ENCODE results near the gene CAMK2B. TPM values are rescaled to one million over a fixed set of nuclear protein-coding genes. Genes with fewer than 3 reads are reported as not detected.

The CAMK2B gene
- total RNA-seq, 1 donor from 2014 or later = 0.23 TPM

- peaks cover 7% of the 10 kb centered on the region for H3K27me3 Mint-ChIP-seq (ENCODE audit: unreplicated experiment)
- DNase-seq (ENCODE audit: low spot score) = no peak
- H3K9me3 Mint-ChIP-seq (ENCODE audit: unreplicated experiment) = no peaks in the 10 kb centered on the region
- H3K36me3 Mint-ChIP-seq (ENCODE audit: low read depth, unreplicated experiment) = no peaks in the 10 kb centered on the region
- H3K4me3 Mint-ChIP-seq (ENCODE audit: unreplicated experiment) = no peak overlapping the region
- H3K4me1 Mint-ChIP-seq (ENCODE audit: unreplicated experiment) = no peaks in the 10 kb centered on the region
- TF ChIP-seq, protein P1, sequence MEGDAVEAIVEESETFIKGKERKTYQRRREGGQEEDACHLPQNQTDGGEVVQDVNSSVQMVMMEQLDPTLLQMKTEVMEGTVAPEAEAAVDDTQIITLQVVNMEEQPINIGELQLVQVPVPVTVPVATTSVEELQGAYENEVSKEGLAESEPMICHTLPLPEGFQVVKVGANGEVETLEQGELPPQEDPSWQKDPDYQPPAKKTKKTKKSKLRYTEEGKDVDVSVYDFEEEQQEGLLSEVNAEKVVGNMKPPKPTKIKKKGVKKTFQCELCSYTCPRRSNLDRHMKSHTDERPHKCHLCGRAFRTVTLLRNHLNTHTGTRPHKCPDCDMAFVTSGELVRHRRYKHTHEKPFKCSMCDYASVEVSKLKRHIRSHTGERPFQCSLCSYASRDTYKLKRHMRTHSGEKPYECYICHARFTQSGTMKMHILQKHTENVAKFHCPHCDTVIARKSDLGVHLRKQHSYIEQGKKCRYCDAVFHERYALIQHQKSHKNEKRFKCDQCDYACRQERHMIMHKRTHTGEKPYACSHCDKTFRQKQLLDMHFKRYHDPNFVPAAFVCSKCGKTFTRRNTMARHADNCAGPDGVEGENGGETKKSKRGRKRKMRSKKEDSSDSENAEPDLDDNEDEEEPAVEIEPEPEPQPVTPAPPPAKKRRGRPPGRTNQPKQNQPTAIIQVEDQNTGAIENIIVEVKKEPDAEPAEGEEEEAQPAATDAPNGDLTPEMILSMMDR (IDR thresholded peaks at IDR 0.05; ENCODE audit: unreplicated experiment) = no peak
- no peak overlapping the region for H3K27ac Mint-ChIP-seq (ENCODE audit: unreplicated experiment)
These were observed 101.9 kb downstream of the CAMK2B start for GRCh38 chr7:44223362-44224079.

DNA sequence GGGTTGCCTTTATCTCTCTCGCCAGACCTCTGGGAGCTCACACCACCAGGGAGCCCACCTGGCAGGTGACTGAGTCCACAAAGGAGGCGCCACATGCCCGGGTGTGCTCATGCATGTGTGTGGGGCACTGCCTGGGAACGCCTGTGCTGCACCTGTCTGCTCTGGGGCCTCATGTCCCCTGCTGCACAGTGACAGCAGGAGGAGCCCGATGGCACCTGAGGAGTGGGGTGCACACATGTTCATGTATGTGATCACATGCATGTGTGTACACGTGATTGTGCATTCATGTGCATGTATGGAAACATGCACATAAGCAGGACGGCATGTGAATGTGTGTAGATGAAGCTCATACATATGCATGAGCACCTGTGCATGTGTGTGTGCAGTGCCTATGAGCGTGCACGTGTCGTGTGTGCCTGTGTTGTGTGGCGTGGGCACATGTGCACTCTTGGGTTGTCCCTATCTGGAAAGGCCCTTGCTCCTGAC is 102.6 kb downstream of the CAMK2B start:
- DNase-seq (ENCODE audit: low spot score) = no peak

DNA sequence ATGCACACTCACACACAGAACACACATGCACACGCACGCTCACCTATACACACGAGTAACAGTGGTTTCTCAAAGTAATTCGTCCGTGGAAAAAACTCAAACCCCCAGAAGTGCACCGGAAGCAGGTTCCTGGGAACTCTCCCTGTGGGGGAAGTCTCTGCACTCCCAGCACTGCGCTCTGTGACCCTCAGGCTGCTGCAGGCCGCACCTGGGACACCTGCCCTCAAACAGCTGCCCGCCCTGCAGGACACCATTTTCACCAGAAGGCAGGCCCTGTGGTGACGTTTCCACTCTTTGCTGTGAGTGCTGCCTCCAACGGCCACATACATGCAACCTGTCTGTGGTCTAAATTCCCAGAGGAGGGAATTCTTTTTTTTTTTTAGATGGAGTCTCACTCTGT is 103.3 kb downstream of the CAMK2B start:
- TF ChIP-seq, protein P1 (IDR thresholded peaks at IDR 0.05; ENCODE audit: unreplicated experiment) = no peak
- no peak for DNase-seq (ENCODE audit: low spot score)
- no peak overlapping the region for H3K27ac Mint-ChIP-seq (ENCODE audit: unreplicated experiment)
- no peak overlapping the region for H3K4me3 Mint-ChIP-seq (ENCODE audit: unreplicated experiment)
- H3K4me1 Mint-ChIP-seq (ENCODE audit: unreplicated experiment) = peaks cover 7% of the 10 kb centered on the region
- no peaks in the 10 kb centered on the region for H3K36me3 Mint-ChIP-seq (ENCODE audit: low read depth, unreplicated experiment)
- no peaks in the 10 kb centered on the region for H3K9me3 Mint-ChIP-seq (ENCODE audit: unreplicated experiment)
- peaks cover 7% of the 10 kb centered on the region for H3K27me3 Mint-ChIP-seq (ENCODE audit: unreplicated experiment)

More for the DNA sequence above, 102.6 kb downstream of the CAMK2B start:
- TF ChIP-seq, protein P1 (IDR thresholded peaks at IDR 0.05; ENCODE audit: unreplicated experiment) = no peak
- Mint-ChIP-seq H3K4me1 (ENCODE audit: unreplicated experiment) (peaks cover 7% of the 10 kb centered on the region), H3K27ac (ENCODE audit: unreplicated experiment) (no peak overlapping the region), H3K27me3 (ENCODE audit: unreplicated experiment) (peaks cover 7% of the 10 kb centered on the region), H3K4me3 (ENCODE audit: unreplicated experiment) (no peak overlapping the region), H3K9me3 (ENCODE audit: unreplicated experiment) (no peaks in the 10 kb centered on the region), H3K36me3 (ENCODE audit: low read depth, unreplicated experiment) (no peaks in the 10 kb centered on the region)

GRCh38 chr7:44221231-44221791 is 104.1 kb downstream of the CAMK2B start:
- Mint-ChIP-seq H3K4me1 (ENCODE audit: unreplicated experiment) (peaks cover 13% of the 10 kb centered on the region), H3K36me3 (ENCODE audit: low read depth, unreplicated experiment) (no peaks in the 10 kb centered on the region), H3K9me3 (ENCODE audit: unreplicated experiment) (no peaks in the 10 kb centered on the region), H3K27ac (ENCODE audit: unreplicated experiment) (no peak overlapping the region), H3K27me3 (ENCODE audit: unreplicated experiment) (peaks cover 7% of the 10 kb centered on the region), H3K4me3 (ENCODE audit: unreplicated experiment) (no peak overlapping the region)
- peak; percentile 5 for DNase-seq (ENCODE audit: low spot score)
- TF ChIP-seq, protein P1 (IDR thresholded peaks at IDR 0.05; ENCODE audit: unreplicated experiment) = no peak
